GM23338 (cell line): ENCODE results near the gene EVI5L. TPM values are rescaled to one million over a fixed set of nuclear protein-coding genes. Genes with fewer than 3 reads are reported as not detected.

ENCODE experiments used
- ATAC-seq: fragments of 200-7000 bp; cut with Tn5 transposase; 3 replicates; pipeline ENCODE4 v1.9.1; 2020
- DNase-seq: peaks from one replicate; pipeline ENCODE4 v3.0.0-alpha.2; 2015; ENCODE audit warnings: low spot score
- H2AFZ ChIP-seq: fragments of 200-600 bp; sonication (generic); 2 replicates; pipeline ENCODE4 v1.8.0; 2016; ENCODE audit warnings: antibody characterized with exemption, mild to moderate bottlenecking, moderate library complexity
- H3F3A ChIP-seq: fragments of 200-600 bp; sonication (generic); replicated peaks from 2 replicates; pipeline ENCODE4 v1.8.0; 2017; ENCODE audit warnings: antibody characterized with exemption, mixed run types, low read depth
- H3K27ac ChIP-seq: fragments of 200-600 bp; sonication (generic); 2 replicates; pipeline ENCODE4 v1.6.1; 2016; ENCODE audit warnings: low read depth
- H3K27me3 ChIP-seq: fragments of 200-600 bp; sonication (generic); 2 replicates; pipeline ENCODE4 v1.8.0; 2016; ENCODE audit warnings: mild to moderate bottlenecking, mixed run types, moderate library complexity; ENCODE audit not compliant: insufficient read depth
- H3K36me3 ChIP-seq: fragments of 200-600 bp; sonication (generic); 2 replicates; pipeline ENCODE4 v1.8.0; 2016; ENCODE audit warnings: mild to moderate bottlenecking; ENCODE audit not compliant: insufficient read depth
- H3K4me1 ChIP-seq: fragments of 200-600 bp; sonication (generic); 2 replicates; pipeline ENCODE4 v1.8.0; 2016; ENCODE audit warnings: mild to moderate bottlenecking, moderate library complexity; ENCODE audit not compliant: insufficient read depth
- H3K4me2 ChIP-seq: fragments of 200-600 bp; sonication (generic); 2 replicates; pipeline ENCODE4 v1.7.1; 2017; ENCODE audit warnings: mixed run types
- H3K4me3 ChIP-seq: fragments of 200-600 bp; sonication (generic); 2 replicates; pipeline ENCODE4 v1.6.1; 2016; ENCODE audit warnings: mixed run types
- H3K79me2 ChIP-seq: fragments of 200-600 bp; sonication (generic); replicated peaks from 2 replicates; pipeline ENCODE4 v1.8.0; 2017; ENCODE audit warnings: mild to moderate bottlenecking; ENCODE audit not compliant: insufficient read depth
- H3K9me2 ChIP-seq: fragments of 200-600 bp; sonication (generic); 2 replicates; pipeline ENCODE4 v1.8.0; 2017; ENCODE audit not compliant: insufficient read depth
- H4K20me1 ChIP-seq: fragments of 200-600 bp; sonication (generic); replicated peaks from 2 replicates; pipeline ENCODE4 v1.8.0; 2017; ENCODE audit warnings: mild to moderate bottlenecking; ENCODE audit not compliant: insufficient read depth
- H3K27ac Mint-ChIP-seq: 2 replicates; pipeline ENCODE4 v1.8.0; 2020; ENCODE audit warnings: inconsistent platforms, mild to moderate bottlenecking, moderate library complexity, mixed read lengths
- H3K27me3 Mint-ChIP-seq: 3 replicates; pipeline ENCODE4 v1.8.0; 2022; ENCODE audit warnings: low read depth, mild to moderate bottlenecking, moderate library complexity, mixed read lengths, inconsistent platforms; ENCODE audit not compliant: insufficient read depth, poor library complexity
- H3K36me3 Mint-ChIP-seq: 3 replicates; pipeline ENCODE4 v1.8.0; 2021; ENCODE audit warnings: low read depth, mild to moderate bottlenecking, inconsistent platforms, moderate library complexity, mixed read lengths
- H3K4me1 Mint-ChIP-seq: 3 replicates; pipeline ENCODE4 v1.8.0; 2020; ENCODE audit warnings: mild to moderate bottlenecking, inconsistent platforms, mixed read lengths
- H3K4me3 Mint-ChIP-seq: 3 replicates; pipeline ENCODE4 v1.8.0; 2021; ENCODE audit warnings: moderate library complexity, mild to moderate bottlenecking, inconsistent platforms, mixed read lengths
- H3K9me3 Mint-ChIP-seq: 3 replicates; pipeline ENCODE4 v1.8.0; 2020; ENCODE audit warnings: moderate library complexity, mild to moderate bottlenecking, inconsistent platforms, mixed read lengths
- CREB1 ChIP-seq: fragments of 250-450 bp; sonication (Bioruptor Pico); IDR thresholded peaks from 2 replicates; pipeline ENCODE4 v1.5.0; 2020; ENCODE audit warnings: low read depth, mild to moderate bottlenecking, moderate library complexity
- EZH2 ChIP-seq: fragments of 200-600 bp; sonication (generic); IDR thresholded peaks from one replicate; pipeline ENCODE4 v1.8.0; 2017; ENCODE audit warnings: antibody characterized with exemption, mild to moderate bottlenecking, low read depth; ENCODE audit not compliant: unreplicated experiment
- polyA plus RNA-seq: library from polyadenylated mRNA; unstranded; fragments of >200 nt; fragmentation: Nextera tagmentation; extraction: Ambion mirVana; gene quantifications from 2 replicates; pipeline ENCODE4 v1.2.1, GENCODE V29; 2016
- total RNA-seq: library from RNA; depleted of rRNA; stranded (reverse); fragments of >200 nt; shearing (Covaris generic); gene quantifications from 2 replicates; pipeline ENCODE4 v1.2.3, GENCODE V29; 2014
- TF ChIP-seq, protein P1 (sequence below): fragments of 250-450 bp; sonication (Bioruptor Pico); IDR thresholded peaks from 2 replicates; pipeline ENCODE4 v1.5.0; 2020; ENCODE audit warnings: mild to moderate bottlenecking, moderate library complexity
- TF ChIP-seq, protein P2 (sequence below): IDR thresholded peaks from one replicate; pipeline ENCODE4 v1.6.1; 2018; ENCODE audit warnings: antibody characterized with exemption; ENCODE audit not compliant: unreplicated experiment
- TF ChIP-seq, protein P3 (sequence below), 2 experiments: fragments of 200-600 bp in 1 of 2; sonication (generic) in 1 of 2; conservative IDR thresholded peaks; 2 replicates each; pipeline versions ENCODE4 v1.5.1 to v1.6.1; 2016 to 2017; ENCODE audit warnings: antibody characterized with exemption in 2 of 2, low read depth in 2 of 2, mild to moderate bottlenecking in 2 of 2, moderate library complexity in 1 of 2

Gene EVI5L
- total and polyA plus RNA-seq, 2 experiments from 2014 or later, result 4.5 to 16.2 TPM

DNA sequence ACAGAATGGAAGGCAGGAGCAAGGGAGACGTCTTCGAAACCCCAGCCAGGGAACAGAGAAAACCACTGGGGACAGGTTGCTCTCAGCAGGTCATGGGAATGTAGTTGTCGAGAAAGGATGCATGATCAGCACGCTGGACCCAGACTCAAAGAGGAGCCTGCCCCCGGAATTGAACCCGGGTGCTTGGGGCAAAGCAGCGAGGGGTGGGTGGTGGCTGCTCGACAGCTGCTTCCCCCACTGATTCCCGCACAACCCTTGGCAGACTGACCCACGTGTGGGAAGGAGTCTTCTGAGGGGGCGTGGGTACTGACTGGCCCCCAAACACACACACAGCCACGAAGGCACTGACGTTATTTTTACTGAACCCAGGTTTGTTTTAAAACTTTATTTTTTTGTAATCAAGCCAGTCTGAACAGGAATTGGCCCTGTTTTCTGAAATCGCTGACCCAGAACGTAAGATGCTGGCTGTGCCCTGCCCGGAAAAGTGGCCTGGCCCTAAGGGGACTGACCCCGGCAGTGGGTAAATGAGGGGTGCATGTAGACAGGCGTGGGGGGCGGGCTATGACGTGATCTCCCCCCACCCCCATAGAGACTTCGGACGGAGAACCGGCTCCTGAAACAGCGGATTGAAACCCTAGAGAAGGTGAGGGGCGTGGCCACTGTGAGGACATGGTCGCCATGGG is 25.5 kb downstream of the EVI5L start (continued):
- TF ChIP-seq, protein P1, sequence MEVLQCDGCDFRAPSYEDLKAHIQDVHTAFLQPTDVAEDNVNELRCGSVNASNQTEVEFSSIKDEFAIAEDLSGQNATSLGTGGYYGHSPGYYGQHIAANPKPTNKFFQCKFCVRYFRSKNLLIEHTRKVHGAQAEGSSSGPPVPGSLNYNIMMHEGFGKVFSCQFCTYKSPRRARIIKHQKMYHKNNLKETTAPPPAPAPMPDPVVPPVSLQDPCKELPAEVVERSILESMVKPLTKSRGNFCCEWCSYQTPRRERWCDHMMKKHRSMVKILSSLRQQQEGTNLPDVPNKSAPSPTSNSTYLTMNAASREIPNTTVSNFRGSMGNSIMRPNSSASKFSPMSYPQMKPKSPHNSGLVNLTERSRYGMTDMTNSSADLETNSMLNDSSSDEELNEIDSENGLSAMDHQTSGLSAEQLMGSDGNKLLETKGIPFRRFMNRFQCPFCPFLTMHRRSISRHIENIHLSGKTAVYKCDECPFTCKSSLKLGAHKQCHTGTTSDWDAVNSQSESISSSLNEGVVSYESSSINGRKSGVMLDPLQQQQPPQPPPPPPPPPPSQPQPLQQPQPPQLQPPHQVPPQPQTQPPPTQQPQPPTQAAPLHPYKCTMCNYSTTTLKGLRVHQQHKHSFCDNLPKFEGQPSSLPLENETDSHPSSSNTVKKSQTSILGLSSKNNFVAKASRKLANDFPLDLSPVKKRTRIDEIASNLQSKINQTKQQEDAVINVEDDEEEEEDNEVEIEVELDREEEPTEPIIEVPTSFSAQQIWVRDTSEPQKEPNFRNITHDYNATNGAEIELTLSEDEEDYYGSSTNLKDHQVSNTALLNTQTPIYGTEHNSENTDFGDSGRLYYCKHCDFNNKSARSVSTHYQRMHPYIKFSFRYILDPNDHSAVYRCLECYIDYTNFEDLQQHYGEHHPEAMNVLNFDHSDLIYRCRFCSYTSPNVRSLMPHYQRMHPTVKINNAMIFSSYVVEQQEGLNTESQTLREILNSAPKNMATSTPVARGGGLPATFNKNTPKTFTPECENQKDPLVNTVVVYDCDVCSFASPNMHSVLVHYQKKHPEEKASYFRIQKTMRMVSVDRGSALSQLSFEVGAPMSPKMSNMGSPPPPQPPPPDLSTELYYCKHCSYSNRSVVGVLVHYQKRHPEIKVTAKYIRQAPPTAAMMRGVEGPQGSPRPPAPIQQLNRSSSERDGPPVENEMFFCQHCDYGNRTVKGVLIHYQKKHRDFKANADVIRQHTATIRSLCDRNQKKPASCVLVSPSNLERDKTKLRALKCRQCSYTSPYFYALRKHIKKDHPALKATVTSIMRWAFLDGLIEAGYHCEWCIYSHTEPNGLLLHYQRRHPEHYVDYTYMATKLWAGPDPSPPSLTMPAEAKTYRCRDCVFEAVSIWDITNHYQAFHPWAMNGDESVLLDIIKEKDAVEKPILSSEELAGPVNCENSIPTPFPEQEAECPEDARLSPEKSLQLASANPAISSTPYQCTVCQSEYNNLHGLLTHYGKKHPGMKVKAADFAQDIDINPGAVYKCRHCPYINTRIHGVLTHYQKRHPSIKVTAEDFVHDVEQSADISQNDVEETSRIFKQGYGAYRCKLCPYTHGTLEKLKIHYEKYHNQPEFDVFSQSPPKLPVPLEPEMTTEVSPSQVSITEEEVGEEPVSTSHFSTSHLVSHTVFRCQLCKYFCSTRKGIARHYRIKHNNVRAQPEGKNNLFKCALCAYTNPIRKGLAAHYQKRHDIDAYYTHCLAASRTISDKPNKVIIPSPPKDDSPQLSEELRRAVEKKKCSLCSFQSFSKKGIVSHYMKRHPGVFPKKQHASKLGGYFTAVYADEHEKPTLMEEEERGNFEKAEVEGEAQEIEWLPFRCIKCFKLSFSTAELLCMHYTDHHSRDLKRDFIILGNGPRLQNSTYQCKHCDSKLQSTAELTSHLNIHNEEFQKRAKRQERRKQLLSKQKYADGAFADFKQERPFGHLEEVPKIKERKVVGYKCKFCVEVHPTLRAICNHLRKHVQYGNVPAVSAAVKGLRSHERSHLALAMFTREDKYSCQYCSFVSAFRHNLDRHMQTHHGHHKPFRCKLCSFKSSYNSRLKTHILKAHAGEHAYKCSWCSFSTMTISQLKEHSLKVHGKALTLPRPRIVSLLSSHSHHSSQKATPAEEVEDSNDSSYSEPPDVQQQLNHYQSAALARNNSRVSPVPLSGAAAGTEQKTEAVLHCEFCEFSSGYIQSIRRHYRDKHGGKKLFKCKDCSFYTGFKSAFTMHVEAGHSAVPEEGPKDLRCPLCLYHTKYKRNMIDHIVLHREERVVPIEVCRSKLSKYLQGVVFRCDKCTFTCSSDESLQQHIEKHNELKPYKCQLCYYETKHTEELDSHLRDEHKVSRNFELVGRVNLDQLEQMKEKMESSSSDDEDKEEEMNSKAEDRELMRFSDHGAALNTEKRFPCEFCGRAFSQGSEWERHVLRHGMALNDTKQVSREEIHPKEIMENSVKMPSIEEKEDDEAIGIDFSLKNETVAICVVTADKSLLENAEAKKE (CRISPR knock-in tag), result no peak
- TF ChIP-seq EZH2, result no peak

DNA sequence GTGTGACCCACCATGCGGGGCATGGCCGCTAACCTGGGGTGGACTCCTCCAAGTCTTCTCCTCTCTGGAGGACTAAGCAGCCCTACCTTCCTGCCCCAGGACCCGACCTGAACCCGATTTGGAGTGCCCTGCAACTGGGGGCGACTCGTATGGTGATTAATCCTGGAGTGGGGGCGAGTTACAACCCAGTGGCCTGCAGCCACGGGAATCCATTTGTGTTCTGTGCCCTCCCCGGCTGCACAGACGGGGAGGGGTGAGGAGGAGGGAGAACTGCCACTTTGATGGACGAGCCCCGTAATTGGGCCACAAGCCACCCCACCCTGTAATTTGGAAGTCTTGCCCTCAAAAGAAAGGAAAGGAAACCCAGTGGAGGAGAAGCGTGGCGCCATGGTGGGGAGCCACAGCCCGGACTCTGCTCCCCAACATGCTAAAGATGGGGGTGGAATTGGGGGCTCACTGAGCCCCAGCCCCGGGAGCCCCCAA is 26.1 kb downstream of the EVI5L start:
- Histone ChIP-seq H3K9me2 (no peaks in the 10 kb centered on the region), H3K27ac (no peak overlapping the region), H3K27me3 (peaks cover 8% of the 10 kb centered on the region; the same call in 1 of the 2 replicates), H3K4me1 (peaks cover 24% of the 10 kb centered on the region; the same call in 1 of the 2 replicates), H4K20me1 (no peaks in the 10 kb centered on the region), H3K79me2 (no peaks in the 10 kb centered on the region), H3K36me3 (no peaks in the 10 kb centered on the region), H2AFZ (no peak overlapping the region), H3K4me2 (no peak overlapping the region; the same call in 1 of the 2 replicates), H3F3A (0 out of 2 replicates have a peak, but pooled peaks cover 2% of the 10 kb centered on the region), H3K4me3 (no peak overlapping the region)
- Mint-ChIP-seq H3K4me1 (peaks cover 34% of the 10 kb centered on the region), H3K4me3 (no peak overlapping the region), H3K27ac (no peak overlapping the region), H3K27me3 (peaks cover 25% of the 10 kb centered on the region), H3K36me3 (no peaks in the 10 kb centered on the region; the same call in 2 of the 3 replicates), H3K9me3 (no peaks in the 10 kb centered on the region)
- ATAC-seq (no peak), DNase-seq (no peak)
- TF ChIP-seq, protein P2, sequence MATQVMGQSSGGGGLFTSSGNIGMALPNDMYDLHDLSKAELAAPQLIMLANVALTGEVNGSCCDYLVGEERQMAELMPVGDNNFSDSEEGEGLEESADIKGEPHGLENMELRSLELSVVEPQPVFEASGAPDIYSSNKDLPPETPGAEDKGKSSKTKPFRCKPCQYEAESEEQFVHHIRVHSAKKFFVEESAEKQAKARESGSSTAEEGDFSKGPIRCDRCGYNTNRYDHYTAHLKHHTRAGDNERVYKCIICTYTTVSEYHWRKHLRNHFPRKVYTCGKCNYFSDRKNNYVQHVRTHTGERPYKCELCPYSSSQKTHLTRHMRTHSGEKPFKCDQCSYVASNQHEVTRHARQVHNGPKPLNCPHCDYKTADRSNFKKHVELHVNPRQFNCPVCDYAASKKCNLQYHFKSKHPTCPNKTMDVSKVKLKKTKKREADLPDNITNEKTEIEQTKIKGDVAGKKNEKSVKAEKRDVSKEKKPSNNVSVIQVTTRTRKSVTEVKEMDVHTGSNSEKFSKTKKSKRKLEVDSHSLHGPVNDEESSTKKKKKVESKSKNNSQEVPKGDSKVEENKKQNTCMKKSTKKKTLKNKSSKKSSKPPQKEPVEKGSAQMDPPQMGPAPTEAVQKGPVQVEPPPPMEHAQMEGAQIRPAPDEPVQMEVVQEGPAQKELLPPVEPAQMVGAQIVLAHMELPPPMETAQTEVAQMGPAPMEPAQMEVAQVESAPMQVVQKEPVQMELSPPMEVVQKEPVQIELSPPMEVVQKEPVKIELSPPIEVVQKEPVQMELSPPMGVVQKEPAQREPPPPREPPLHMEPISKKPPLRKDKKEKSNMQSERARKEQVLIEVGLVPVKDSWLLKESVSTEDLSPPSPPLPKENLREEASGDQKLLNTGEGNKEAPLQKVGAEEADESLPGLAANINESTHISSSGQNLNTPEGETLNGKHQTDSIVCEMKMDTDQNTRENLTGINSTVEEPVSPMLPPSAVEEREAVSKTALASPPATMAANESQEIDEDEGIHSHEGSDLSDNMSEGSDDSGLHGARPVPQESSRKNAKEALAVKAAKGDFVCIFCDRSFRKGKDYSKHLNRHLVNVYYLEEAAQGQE, result no peak
- TF ChIP-seq, protein P3, sequence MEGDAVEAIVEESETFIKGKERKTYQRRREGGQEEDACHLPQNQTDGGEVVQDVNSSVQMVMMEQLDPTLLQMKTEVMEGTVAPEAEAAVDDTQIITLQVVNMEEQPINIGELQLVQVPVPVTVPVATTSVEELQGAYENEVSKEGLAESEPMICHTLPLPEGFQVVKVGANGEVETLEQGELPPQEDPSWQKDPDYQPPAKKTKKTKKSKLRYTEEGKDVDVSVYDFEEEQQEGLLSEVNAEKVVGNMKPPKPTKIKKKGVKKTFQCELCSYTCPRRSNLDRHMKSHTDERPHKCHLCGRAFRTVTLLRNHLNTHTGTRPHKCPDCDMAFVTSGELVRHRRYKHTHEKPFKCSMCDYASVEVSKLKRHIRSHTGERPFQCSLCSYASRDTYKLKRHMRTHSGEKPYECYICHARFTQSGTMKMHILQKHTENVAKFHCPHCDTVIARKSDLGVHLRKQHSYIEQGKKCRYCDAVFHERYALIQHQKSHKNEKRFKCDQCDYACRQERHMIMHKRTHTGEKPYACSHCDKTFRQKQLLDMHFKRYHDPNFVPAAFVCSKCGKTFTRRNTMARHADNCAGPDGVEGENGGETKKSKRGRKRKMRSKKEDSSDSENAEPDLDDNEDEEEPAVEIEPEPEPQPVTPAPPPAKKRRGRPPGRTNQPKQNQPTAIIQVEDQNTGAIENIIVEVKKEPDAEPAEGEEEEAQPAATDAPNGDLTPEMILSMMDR (conservative IDR thresholded peaks at IDR 0.05; ENCODE audit: low read depth in 2 of 2), result no peak
- TF ChIP-seq CREB1 (CRISPR knock-in tag), result no peak
